Activated naive CD8-positive, alpha-beta T cell treated with anti-CD3 and anti-CD28 coated beads for 36 hours (primary cell): ENCODE data around the gene SCUBE2. TPM values are rescaled to one million over a fixed set of nuclear protein-coding genes. Genes with fewer than 3 reads are reported as not detected.
"Not testable (repeated sequence)": the region's sequence is repeated elsewhere in the genome, so short reads cannot be mapped to it uniquely, and the experiment has no call there.

Source experiments
- DNase-seq: peaks from one replicate; pipeline ENCODE4 v3.0.0; 2021
- H3K27ac Mint-ChIP-seq: one replicate; pipeline ENCODE4 v1.8.0; 2022; ENCODE audit warnings: mild to moderate bottlenecking, moderate library complexity, mixed read lengths
- H3K27me3 Mint-ChIP-seq: one replicate; pipeline ENCODE4 v1.8.0; 2022; ENCODE audit warnings: mild to moderate bottlenecking, mixed read lengths
- H3K36me3 Mint-ChIP-seq: one replicate; pipeline ENCODE4 v1.8.0; 2021; ENCODE audit warnings: mild to moderate bottlenecking, mixed read lengths
- H3K4me1 Mint-ChIP-seq: one replicate; pipeline ENCODE4 v1.8.0; 2021; ENCODE audit warnings: mixed read lengths
- H3K4me3 Mint-ChIP-seq: one replicate; pipeline ENCODE4 v1.8.0; 2022; ENCODE audit warnings: mild to moderate bottlenecking, moderate library complexity, mixed read lengths
- H3K9me3 Mint-ChIP-seq: one replicate; pipeline ENCODE4 v1.8.0; 2022; ENCODE audit warnings: mixed read lengths
- total RNA-seq, 2 experiments: library from RNA; stranded (reverse); gene quantifications; one replicate each; pipeline ENCODE4 v1.2.3, GENCODE V29; 2021

SCUBE2 gene
- total RNA-seq, 2 experiments from 2014 or later: not detected

DNA sequence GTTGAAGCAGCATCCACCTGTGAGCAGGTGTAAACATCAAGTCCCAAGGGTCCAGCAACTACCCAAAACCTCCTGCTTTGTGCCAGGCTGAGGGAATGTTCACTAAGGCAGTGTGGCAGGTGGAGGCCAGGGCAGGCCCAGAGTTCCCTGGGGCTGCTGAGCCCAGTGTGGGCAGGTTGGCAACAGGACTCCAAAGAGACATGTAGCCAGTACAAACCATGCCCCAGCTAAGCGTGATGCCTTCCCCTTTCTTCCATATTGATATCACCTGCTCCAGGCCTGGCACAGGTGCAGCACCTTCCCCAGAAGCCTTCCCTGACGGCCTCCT lies 30.0 kb upstream of the SCUBE2 start:
- H3K27me3 Mint-ChIP-seq: no peaks in the 10 kb centered on the region
- no peak overlapping the region for H3K27ac Mint-ChIP-seq
- H3K36me3 Mint-ChIP-seq: peaks cover 1% of the 10 kb centered on the region
- no peaks in the 10 kb centered on the region for H3K9me3 Mint-ChIP-seq
- no peak for DNase-seq
- H3K4me1 Mint-ChIP-seq: no peaks in the 10 kb centered on the region
- no peak overlapping the region for H3K4me3 Mint-ChIP-seq

DNA sequence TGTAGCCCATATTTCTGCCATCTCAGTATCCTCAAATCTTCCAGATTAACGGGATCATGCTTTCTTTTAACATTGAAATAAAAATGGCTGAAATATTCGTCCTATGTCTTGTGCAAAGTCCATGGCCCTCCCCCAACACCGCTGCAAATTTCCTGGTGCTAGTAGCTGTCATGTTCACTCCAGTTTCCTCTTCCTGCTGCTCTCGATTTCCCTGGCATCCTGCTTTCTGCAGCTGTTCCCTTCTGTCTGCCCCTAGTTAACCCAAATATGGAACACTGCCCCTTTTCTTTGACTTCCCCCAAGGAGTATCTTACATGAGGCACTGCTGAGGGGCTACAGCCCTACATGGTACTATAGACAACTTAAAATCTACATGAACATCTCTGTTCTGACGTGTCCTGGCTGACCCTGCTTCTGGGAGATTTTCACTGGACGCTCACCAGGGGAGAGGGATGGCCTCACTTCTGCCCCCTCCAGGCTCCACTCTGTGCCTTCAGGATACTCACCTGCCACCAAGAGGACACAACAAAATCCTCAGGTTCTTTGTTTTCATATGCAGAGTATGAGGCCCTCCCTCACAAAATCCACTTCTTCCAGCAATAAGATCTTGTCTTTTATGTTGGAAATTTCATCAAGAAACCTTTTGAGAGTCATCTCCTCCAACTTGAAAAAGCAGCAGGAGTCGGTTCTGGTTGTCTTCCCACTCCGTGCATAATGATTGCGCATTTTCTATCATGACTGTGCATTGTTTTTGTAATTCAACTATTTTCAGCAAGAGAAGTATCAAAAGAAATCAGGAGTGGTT lies 29.5 kb upstream of the SCUBE2 start:
- H3K27ac Mint-ChIP-seq: no peak overlapping the region
- no peak for DNase-seq
- H3K4me1 Mint-ChIP-seq: no peaks in the 10 kb centered on the region
- H3K4me3 Mint-ChIP-seq: no peak overlapping the region
- H3K9me3 Mint-ChIP-seq: no peaks in the 10 kb centered on the region
- H3K36me3 Mint-ChIP-seq: peaks cover 1% of the 10 kb centered on the region
- H3K27me3 Mint-ChIP-seq: no peaks in the 10 kb centered on the region

DNA sequence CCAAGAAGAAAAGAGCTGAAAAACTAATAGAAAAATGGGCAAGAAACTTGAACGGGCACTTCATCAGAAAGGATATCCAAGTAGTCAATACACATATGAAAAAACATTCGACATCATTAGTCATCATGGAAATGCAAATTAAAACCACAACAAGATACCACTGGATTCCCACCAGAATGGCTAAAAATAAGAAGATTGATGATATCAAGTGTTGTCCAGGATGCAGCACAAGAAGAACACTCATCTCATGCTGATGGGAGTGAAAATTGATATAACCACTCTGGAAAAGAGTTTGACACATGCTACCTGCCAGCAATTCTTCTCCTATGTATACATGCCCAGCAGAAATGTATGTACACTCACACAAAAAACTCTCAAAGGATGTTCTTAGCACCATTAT lies 26.9 kb upstream of the SCUBE2 start:
- Mint-ChIP-seq H3K27me3 (no peaks in the 10 kb centered on the region), H3K9me3 (peaks cover 1% of the 10 kb centered on the region), H3K4me1 (no peaks in the 10 kb centered on the region), H3K4me3 (no peak overlapping the region), H3K36me3 (peaks cover 1% of the 10 kb centered on the region), H3K27ac (no peak overlapping the region)
- DNase-seq: no peak

DNA sequence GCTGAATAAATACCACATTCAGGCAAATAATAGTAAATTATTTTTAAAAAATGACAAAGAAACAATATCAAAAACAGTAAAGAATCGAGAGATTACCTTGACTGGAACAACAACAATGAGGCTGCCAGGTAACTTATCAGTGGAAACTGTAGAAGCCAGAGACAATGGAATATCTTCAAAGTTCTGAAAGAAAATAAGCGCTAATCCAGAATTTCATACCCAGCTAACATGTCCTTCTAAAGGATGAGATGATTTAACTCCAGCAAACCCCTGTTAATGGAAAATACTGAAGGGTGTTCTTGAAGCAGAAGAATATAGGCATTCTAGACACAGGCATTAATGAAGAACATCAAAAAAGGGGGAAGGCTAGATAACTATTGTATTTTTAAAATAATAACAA lies 20.7 kb upstream of the SCUBE2 start:
- peaks cover 10% of the 10 kb centered on the region for H3K36me3 Mint-ChIP-seq
- H3K4me3 Mint-ChIP-seq: no peak overlapping the region
- DNase-seq: no peak
- no peak overlapping the region for H3K27ac Mint-ChIP-seq
- peaks cover 17% of the 10 kb centered on the region for H3K9me3 Mint-ChIP-seq
- H3K27me3 Mint-ChIP-seq: no peaks in the 10 kb centered on the region
- no peaks in the 10 kb centered on the region for H3K4me1 Mint-ChIP-seq

DNA sequence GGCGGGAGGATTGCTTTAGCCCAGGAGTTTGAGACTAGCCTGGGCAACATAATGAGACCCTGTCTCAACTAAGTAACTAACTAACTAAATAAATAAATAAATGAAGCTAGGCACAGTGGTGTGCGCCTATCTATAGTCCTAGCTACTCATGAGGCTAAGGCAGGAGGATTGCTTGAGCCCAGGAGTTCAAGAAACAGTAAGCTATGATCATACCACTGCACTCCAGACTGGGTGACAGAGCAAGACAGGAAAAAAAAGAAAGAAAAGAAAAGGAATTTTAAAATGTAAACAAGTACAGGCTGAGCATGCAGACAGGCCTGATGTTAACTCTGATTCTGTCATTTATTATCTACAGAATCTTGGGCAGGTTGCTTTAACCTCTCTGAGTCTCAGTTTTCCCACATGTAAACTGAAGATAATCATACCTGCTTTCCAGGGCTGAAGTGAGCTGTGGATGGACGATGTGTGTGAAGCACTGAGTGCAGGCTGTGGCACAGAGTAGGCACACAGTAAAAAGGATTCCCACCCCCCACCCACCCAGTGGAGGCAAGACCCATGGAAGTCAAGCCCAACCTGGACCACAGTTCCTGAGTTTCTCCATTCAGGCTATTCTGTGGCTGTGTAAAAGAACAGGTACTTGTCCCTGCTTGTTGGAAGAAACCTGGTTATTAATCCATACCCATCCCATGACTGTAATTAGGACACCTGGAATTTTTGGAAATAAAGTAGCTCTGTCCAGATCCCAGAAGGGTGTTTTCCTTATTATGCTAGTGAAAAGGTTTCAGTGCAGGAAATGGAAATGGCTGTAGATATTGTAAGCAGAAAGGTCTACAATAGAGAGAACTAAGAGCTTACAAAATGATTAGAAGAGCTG lies 18.7 kb upstream of the SCUBE2 start:
- peaks cover 4% of the 10 kb centered on the region for H3K27me3 Mint-ChIP-seq

DNA sequence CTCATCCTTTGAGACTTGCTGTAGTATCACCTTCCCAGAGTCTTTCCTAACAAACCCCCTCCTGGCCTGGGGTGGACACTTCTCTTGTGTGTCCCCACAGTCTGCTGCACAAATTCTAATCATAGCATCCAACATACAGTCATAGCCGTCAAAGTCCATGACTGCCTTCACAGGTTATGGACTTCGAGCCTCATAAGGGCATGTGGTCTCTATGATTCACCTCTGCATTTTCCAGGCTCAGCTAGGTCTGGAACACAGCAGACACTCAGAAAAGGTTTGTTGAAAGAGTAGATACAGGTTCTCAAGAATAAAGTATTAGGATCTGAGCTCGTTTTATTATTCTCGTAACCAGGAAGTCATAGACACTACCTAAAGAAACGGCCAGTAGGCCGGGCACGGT lies 13.2 kb upstream of the SCUBE2 start:
- Mint-ChIP-seq H3K27me3 (peaks cover 21% of the 10 kb centered on the region), H3K9me3 (no peaks in the 10 kb centered on the region), H3K4me1 (no peaks in the 10 kb centered on the region), H3K27ac (no peak overlapping the region), H3K36me3 (no peaks in the 10 kb centered on the region), H3K4me3 (no peak overlapping the region)
- no peak for DNase-seq

More for the DNA sequence above, 18.7 kb upstream of the SCUBE2 start:
- no peak overlapping the region for H3K4me3 Mint-ChIP-seq
- H3K27ac Mint-ChIP-seq: no peak overlapping the region
- H3K36me3 Mint-ChIP-seq: peaks cover 10% of the 10 kb centered on the region
- H3K4me1 Mint-ChIP-seq: no peaks in the 10 kb centered on the region
- no peak for DNase-seq
- peaks cover 17% of the 10 kb centered on the region for H3K9me3 Mint-ChIP-seq

DNA sequence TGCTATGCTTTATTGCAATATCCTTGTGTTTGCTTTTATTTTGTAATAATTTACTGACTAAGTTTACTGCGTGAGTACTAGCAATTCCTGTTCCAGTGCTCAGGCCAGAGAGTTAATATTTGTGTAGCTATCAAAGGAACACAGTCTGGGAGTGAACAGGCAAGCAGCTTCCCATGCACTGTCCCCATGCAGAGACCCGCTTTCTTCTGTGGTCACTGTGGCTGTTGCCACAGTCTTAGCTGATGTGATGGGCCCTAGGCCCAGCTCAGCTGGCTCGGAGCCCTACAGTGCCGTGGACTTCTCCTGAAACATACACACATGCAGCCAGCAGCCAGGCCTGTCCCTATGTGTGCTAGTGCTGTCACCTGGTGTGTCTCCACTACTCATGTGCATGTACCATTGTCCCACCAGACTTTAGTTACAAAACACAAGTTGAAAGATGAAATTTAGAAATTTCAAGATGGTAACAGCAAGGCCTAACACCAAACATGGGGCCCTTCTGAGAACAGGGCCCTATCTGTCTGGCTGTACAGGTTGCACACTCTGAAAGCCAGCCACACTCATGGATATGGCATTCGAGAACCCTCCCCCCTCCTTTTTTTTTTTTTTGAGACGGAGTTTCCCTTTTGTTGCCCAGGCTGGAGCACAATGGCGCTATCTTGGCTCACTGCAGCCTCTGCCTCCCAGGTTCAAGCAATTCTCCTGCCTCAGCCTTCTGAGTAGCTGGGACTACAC lies 12.3 kb upstream of the SCUBE2 start:
- no peak overlapping the region for H3K4me3 Mint-ChIP-seq
- no peak overlapping the region for H3K27ac Mint-ChIP-seq
- H3K36me3 Mint-ChIP-seq: no peaks in the 10 kb centered on the region
- peaks cover 21% of the 10 kb centered on the region for H3K27me3 Mint-ChIP-seq
- H3K9me3 Mint-ChIP-seq: no peaks in the 10 kb centered on the region
- no peaks in the 10 kb centered on the region for H3K4me1 Mint-ChIP-seq
- no peak for DNase-seq

DNA sequence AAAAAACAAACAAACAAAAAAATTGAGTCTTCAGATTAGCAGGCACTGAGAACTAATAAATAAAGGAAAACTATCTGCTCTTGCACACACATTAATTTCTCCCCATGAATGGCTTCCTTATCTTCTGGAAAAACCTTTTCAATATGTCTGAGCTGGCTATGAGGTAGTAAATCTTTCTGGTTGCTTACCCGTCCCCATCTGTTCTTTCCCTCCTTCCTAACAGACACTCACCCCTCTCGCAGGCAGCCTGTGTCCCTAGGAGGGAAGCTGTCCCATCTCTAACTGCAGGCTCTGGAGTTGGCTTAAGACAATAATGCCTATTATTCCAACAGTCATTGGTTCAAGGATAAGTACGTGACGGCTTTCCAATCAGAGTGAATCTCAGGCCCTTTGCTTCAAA lies 8.2 kb upstream of the SCUBE2 start:
- no peak for DNase-seq
- no peaks in the 10 kb centered on the region for H3K36me3 Mint-ChIP-seq
- no peaks in the 10 kb centered on the region for H3K9me3 Mint-ChIP-seq
- no peaks in the 10 kb centered on the region for H3K4me1 Mint-ChIP-seq
- peaks cover 24% of the 10 kb centered on the region for H3K27me3 Mint-ChIP-seq
- H3K4me3 Mint-ChIP-seq: no peak overlapping the region
- no peak overlapping the region for H3K27ac Mint-ChIP-seq

DNA sequence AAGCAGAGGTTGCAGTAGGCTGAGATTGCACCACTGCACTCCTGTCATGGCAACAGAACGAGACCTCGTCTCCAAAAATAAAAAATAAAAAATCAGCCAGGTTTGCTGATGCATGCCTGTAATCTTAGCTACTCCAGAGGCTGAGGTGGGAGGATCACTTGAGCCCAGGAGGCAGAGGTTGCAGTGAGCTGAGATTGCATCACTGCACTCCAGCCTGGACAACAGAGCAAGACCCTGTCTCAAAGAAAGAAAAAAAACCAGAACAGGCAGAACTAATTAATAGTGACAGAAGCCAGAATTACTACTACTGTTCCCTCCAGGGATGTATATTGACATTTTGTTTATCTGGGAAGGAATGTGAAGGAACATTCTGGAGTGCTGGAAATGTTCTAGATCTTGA lies 7.1 kb upstream of the SCUBE2 start:
- not testable (repeated sequence) for H3K27ac Mint-ChIP-seq, DNase-seq, H3K4me3 Mint-ChIP-seq, H3K4me1 Mint-ChIP-seq, H3K9me3 Mint-ChIP-seq, H3K36me3 Mint-ChIP-seq
- H3K27me3 Mint-ChIP-seq: peaks cover 32% of the 10 kb centered on the region

DNA sequence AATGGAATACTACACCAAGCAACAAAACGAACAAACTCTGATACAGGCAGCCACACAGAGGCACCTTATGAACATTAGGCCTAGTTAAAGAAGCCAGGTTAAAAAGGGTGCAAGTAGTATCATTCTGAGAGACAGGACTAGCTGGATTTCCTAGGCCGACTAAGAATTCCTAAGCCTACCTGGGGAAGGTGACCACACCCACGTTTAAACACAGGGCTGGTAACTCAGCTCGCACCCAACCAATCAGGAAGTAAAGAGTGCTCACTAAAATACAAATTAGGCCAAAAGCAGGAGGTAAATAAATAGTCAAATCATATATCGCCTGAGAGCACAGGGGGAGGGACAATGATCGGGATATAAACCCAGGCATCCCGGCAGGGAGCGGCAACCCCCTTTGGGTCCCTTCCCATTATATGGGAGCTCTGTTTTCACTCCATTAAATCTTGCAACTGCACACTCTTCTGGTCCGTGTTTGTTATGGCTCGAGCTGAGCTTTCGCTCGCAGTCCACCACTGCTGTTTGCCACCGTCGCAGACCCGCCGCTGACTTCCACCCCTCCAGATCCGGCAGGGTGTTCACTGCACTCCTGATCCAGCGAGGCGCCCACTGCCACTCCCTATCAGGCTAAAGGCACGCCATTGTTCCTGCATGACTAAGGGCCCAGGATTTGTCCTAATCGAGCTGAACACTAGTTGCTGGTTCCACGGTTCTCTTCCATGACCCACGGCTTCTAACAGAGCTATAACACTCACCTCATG lies 6.0 kb upstream of the SCUBE2 start:
- not testable (repeated sequence) for H3K9me3 Mint-ChIP-seq, H3K36me3 Mint-ChIP-seq, DNase-seq, H3K27ac Mint-ChIP-seq, H3K4me1 Mint-ChIP-seq, H3K4me3 Mint-ChIP-seq
- peaks cover 42% of the 10 kb centered on the region for H3K27me3 Mint-ChIP-seq

DNA sequence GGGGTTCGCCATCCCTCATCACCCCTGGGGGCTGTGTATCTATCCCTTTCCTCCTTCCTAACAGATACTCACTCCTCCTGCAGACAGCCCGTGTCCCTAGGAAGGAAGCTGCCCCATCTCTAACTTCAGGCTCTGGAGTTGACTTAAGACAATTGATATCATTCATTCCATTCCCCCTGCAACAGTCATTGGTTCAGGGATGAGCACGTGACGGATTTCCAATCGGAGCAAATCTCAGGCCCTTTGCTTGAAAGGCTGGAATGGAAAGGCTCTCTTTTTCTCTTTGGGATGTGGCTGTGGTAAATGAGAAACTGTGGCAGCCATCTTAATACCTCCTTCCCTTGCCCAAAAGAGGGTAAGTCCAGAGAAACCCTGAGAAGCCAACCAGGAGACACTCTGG lies 5.0 kb upstream of the SCUBE2 start:
- Mint-ChIP-seq H3K4me1 (no peaks in the 10 kb centered on the region), H3K4me3 (no peak overlapping the region), H3K27me3 (peaks cover 41% of the 10 kb centered on the region), H3K36me3 (no peaks in the 10 kb centered on the region), H3K9me3 (no peaks in the 10 kb centered on the region), H3K27ac (no peak overlapping the region)
- DNase-seq: no peak

DNA sequence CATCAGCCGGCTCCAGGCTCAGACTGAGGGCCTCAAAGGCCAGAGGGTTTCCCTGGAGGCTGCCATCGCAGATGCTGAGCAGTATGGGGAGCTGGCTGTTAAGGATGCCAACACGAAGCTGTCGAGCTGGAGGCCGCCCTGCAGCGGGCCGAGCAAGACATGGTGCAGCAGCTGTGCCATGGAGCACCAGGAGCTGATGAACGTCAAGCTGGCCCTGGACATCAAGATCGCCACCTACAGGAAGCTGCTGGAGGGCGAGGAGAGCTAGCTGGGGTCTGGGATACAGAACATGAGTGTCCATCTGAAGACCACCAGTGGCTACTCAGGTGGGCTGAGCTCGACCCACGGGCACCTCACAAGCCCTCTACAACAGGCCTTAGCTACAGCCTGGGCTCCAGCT lies 4.0 kb upstream of the SCUBE2 start:
- DNase-seq: no peak
- no peak overlapping the region for H3K27ac Mint-ChIP-seq

DNA sequence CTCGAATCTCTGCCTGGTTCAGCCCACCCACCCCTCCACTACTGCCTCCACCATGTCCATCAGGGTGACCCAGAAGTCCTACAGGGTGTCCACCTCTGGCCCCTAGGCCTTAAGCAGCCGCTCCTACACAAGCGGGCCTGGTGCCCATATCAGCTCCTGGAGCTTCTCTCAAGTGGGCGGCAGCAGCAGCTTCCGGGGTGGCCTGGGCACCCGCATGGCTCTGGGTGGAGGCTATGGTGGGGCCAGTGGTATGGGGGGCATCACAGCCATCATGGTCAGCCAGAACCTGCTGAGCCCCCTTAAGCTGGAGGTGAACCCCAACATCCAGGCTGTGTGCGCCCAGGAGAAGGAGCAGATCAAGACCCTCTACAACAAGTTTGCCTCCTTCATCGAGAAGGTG lies 3.0 kb upstream of the SCUBE2 start:
- no peaks in the 10 kb centered on the region for H3K9me3 Mint-ChIP-seq
- DNase-seq: no peak
- no peak overlapping the region for H3K4me3 Mint-ChIP-seq
- H3K36me3 Mint-ChIP-seq: no peaks in the 10 kb centered on the region
- peaks cover 52% of the 10 kb centered on the region for H3K27me3 Mint-ChIP-seq
- H3K4me1 Mint-ChIP-seq: no peaks in the 10 kb centered on the region
- H3K27ac Mint-ChIP-seq: no peak overlapping the region

More for the DNA sequence above, 4.0 kb upstream of the SCUBE2 start:
- Mint-ChIP-seq H3K4me3 (no peak overlapping the region), H3K36me3 (no peaks in the 10 kb centered on the region), H3K9me3 (no peaks in the 10 kb centered on the region), H3K27me3 (peaks cover 42% of the 10 kb centered on the region), H3K4me1 (no peaks in the 10 kb centered on the region)

DNA sequence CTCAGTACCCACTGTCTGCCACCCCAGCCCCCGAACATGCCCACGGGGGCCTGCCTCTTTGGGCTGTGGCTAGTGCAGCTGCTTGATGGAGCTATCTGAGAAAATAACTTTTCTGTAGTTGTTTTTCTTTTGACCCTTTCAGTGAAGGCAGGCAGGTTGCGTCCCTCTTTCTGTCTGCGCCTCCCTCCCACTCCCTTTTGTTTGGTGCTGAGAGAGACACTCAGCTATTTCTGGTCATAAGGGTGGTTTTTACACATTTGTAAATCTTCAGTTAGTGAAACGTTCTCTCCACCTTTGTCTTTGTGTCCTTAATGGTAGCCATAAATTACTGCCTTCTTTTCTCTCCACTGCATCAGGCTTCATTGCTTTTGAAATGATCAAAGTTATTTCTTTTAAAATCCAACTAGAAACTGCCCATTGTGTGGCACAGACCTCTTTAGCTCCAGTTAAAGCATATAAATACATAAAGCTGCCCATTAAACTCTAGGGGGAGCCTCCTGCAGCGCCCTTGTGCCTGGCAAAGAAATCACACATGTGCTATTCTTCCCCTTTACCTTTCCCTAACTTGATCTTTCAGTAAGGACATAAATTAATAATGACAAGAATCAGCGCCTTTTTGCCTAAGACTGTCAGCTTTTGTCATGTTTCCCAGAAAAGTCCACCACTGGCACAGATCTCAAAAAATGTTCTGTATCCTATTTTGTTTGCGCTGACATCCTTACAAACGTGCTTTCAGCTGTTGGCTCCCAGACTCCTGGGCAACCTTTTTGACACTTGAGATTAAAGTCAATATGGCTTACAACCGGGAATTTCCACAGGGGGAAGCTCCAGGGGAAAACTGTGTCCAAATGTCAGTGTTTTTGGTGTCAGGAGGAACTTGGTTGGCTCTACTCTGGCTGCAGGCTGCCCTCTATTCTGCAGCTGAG lies 1.7 kb upstream of the SCUBE2 start:
- H3K4me1 Mint-ChIP-seq: no peaks in the 10 kb centered on the region
- H3K27ac Mint-ChIP-seq: no peak overlapping the region
- no peaks in the 10 kb centered on the region for H3K9me3 Mint-ChIP-seq
- H3K4me3 Mint-ChIP-seq: no peak overlapping the region
- H3K27me3 Mint-ChIP-seq: peaks cover 65% of the 10 kb centered on the region
- no peak for DNase-seq
- no peaks in the 10 kb centered on the region for H3K36me3 Mint-ChIP-seq
